Ureter (tissue), 1 donor: ENCODE results near the gene SPACA1. TPM values are rescaled to one million over a fixed set of nuclear protein-coding genes. Genes with fewer than 3 reads are reported as not detected.

Experiments used
- DNase-seq: peaks from one replicate; pipeline ENCODE4 v3.0.0-alpha.2; 2020; ENCODE audit warnings: low spot score
- total RNA-seq: library from RNA; stranded (reverse); gene quantifications from one replicate; pipeline ENCODE4 v1.2.4, GENCODE V29; 2023
- donor health status: DM: yes; HTN: yes; CAD: no.

The SPACA1 gene
- total RNA-seq, 1 donor from 2014 or later: not detected

DNA sequence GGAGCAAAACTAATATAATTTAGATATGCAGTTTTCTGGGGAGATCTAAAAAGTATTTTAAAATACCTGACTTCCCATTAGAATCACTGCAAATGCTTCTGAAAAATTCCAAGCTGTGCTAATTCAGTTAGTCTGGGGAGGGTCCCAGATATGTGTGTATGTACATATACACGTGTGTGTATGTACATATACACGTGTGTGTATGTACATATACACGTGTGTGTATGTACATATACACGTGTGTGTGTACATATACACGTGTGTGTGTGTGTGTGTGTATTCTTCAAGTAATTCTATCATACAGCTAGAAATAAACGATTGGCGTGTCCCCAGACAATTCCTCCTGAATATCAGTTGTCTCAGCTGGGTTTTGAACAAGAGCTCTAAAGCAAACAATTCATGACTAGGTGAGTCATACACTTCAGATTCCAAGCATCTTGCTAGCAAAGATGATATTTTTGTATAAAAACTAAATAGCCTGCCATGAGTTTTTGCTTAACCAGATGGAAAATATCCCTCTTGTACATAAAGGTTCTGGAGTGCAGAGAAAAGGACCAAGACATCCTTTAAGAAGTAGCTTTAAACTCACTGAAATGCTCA lies 58.2 kb downstream of the SPACA1 start:
- DNase-seq: no peak

DNA sequence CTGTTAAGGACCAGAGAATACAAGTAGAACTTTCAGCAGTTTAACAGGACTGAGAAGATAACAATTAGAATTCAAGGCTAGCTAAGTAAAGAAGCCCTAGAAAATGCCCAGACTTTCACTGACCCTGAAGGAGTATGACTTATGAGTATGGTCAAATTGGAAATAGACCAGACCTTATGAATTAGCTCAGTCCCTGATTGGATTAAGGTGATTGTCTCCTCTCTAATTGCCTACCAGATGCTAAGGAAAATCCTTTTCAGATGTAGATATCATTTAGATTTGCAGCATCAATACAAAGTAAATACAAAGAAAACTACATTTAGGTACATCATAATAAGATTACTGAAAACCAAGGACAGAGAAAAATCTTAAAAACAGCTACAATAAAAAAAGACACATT lies 59.6 kb downstream of the SPACA1 start:
- DNase-seq: no peak

DNA sequence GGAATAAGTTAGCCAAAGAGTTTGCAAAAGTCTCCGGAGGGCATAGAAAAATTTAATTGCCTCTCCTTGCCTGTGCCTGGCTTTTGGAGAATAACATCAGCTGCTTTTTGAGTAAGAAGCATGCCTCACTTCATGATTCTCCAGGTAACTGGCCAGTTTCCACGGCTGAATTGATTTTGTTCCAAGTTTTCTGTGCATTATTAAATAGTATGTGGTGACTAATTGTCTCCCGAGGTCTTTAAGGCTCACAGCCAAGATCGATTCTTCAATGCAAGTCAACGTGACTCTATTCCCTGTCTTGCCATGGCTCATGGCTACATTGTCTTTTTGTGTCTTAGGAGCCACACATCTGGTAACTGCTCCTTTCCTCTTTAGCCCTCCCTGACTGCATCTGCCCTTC lies 64.3 kb downstream of the SPACA1 start:
- no peak for DNase-seq

DNA sequence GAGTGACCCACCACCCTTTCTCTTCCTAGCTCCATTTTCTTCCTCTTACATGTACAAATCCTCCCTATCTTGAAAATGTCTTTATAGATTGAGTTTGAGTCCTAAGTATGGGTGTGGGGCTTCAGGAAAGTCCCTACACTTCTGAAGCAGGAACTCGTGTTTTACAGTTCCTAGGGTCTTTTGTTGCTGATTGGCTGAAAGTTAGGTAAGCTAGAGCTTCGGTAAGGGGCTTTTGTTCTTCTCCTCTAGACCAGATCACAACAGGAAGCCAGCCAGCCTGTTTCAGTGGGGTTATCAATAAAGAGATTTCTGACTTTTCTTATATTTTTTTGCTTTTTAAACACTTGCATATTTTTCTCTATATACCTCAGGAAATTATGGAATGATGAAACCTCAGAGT lies 67.2 kb downstream of the SPACA1 start:
- no peak for DNase-seq

DNA sequence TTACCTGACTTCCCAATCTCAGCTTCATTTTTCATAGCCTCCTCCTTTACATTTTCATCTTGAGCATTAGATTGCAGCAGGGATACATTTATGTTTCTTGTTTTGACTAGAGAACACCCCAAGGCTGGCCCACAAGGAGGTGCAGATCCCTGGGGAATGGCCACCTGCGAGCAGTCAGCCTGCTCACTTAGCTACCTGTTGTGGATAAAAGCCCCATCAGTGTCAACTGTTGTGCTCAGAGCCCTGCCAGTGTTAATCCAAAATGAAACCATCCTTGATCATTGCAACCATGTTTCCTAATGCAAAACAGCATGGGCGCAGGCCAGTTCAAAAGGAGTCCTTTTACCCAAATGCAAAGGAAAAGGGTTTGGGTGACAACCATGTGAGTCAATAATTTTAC lies 67.7 kb downstream of the SPACA1 start:
- DNase-seq: no peak

DNA sequence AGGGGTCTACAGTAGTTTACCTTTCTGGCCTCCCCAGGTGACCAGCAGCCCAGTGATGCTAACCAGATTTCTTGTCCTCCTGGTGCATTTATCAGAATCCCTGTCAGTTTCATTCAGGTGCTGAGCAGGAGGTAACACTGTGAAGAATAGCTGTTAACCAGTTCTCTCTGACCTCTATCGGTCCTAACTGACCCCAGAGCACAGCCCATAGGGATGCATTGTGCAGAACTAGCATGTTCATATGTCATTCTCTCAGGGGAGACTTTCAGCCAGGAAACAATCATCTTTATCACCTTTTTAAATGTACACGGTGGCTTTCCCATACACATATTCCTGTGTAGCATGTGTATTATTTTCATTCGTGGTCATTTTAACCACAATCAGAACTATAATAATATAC lies 68.6 kb downstream of the SPACA1 start:
- no peak for DNase-seq

Other genes with a start within 250 kb of the SPACA1 start
- 9.4 TPM for gene CNR1, start 118.5 kb downstream of the SPACA1 start, total RNA-seq